Activated CD4-positive, CD25-positive, alpha-beta regulatory T cell treated with anti-CD3 and anti-CD28 coated beads, Interleukin-2, amount 50 U/mL, for 16 hours (primary cell): ENCODE results near the gene SCAF4.
"Not testable (repeated sequence)": the region's sequence is repeated elsewhere in the genome, so short reads cannot be mapped to it uniquely, and the experiment has no call there.

ENCODE experiments used
- DNase-seq: peaks from one replicate; pipeline ENCODE4 v3.0.0-alpha.2; 2020; ENCODE audit warnings: low read depth, low spot score

The SCAF4 gene

DNA sequence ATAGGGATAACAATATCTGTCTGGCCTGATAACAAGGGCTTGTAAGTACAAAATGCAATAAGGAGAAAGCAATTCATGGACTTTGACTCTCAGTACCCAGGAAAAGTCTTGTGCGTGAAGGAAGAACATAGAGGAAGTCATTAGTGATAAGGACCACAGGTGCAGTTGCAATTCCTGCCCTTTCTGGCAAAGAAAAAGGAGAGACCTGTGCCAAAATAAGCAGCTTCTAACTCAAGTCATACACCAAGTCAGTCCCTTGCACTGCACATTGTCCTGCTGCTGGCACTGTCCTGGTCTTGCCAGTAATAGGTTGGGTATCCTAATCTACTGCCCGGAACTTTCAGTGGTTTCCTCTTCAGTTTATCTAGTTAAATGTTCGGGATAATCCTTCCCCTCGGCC lies 87.3 kb downstream of the SCAF4 start:
- no peak for DNase-seq

DNA sequence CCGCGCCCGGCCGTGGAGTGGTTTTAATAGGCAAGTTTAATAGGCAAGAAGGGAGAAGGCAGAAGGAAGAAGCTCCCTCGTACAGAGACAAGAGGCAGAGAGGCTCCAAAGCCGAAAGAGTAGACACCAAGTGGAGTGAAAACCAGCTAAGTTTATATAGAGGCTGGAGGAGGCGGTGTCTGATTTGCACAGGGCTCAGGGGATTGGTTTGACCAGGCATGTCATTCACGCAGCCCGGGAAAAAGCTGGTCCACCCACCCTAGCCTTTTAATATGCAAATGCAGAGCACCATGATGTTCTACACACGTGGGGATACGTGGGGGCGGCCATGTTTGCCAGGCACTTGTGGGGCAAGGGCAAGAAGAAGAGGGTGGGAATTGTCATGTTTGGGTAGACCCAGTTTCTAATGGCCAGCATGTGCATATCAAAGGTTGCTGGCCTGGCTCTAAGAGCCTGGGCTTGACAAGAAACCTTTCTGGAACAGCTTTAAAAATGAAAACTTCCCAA lies 90.4 kb downstream of the SCAF4 start:
- DNase-seq, result no peak

DNA sequence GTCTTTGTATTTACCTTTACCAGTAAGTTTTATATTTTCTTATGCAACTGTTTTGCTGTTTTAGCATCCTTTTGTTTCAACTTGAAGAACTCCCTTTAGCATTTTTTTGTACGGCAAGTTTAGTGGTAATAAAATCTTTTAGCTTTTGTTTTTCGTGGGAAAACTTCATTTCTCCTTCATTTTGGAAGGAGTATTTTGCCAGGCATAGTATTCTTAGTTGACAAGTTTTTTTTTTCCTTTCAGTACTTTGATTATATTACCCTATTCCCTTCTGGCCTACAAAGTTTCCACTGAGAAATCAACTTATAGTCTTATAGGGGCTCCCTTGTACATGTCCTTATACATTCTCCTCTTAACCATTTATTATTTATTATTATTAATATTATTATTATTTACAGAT lies 95.0 kb downstream of the SCAF4 start:
- no peak for DNase-seq

DNA sequence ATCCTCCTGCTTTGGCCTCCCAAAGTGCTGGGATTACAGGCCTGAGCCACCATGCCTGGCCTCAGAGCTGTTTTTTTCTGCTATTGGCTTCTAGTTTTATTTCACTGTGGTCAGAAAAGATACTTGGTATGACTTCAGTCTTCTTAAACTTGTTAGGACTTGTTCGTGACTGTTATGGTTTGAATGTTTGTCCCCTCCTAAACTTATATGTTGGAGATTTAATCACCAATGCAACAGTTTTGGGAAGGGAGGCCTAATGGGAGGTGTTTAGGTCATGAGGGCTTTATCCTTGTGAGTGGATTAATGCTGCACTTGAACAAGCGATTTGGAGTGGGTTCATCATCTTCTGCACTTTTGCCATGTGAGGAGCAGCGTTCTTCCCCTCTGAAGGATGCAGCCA lies 96.9 kb downstream of the SCAF4 start:
- no peak for DNase-seq

DNA sequence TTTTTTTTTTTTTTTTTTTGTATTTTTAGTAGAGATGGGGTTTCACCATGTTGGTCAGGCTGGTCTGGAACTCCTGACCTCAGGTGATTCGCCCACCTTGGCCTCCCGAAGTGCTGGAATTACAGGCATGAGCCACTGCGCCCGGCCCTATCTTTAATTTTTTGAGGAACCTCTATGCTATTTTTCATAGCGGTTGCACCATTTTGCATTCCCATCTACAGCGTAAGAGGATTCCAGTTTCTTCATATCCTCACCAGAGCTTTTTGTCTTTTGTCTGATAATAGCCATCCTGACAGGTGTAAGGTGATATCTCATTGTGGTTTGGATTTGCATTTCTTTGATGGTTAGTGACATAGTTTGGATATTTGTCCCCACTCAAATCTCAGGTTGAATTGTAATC lies 100.0 kb downstream of the SCAF4 start:
- not testable (repeated sequence) for DNase-seq

DNA sequence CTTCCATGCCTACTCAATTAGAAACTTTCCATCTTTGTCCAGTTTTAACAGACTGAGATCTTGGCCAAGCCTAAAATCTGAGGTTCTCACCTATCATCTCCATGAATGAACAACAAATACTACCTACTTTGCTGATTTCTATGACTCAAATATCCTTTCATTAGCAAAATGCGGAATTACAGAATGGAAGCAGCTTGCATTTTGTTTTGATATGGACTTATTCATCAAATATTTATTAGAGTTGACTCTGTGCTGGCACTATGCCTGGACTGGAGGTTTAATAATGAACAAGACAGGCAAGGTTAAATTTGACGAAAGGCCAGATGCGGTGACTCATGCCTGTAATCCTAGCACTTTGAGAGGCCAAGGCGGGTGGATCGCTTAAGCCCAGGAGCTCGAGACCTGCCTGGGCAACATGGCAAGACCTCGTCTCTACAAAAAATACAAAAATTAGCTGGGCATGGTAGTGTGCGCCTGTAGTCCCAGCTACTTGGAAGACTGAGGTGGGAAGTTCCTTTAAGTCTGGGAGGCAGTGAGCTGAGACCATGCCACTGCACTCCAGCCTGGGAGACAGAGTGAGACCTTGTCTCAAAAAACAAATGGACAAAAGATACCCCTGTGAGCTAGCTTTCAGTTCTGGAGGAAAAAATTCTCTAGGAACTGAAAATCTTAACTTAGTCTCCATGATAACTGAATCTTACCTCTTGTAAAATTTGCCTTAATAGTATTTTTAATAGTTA lies 101.8 kb downstream of the SCAF4 start:
- no peak for DNase-seq

DNA sequence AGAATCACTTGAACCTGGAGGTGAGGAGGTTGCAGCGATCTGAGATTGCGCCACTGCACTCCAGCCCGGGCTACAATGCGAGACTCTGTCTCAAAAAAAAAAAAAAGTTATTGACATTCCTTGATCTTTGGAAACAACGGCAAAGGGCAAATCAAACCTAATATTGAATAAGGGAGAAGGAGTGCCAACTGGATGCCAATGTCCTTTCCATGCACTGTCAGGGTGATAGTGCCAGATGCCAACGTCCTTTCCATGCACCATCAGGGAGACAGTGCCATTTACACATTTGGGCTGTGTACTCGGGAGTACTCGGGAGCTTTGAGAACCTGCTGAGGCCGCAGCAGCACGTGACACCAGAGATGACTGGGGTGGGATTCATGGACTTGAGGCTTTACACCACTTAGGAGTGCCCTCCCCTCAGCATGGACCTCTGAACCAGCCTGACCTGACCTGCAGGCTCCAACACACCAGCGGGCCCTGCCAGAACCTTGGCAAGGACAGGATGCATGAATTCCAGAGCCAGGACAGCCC lies 106.9 kb downstream of the SCAF4 start:
- DNase-seq, result no peak

DNA sequence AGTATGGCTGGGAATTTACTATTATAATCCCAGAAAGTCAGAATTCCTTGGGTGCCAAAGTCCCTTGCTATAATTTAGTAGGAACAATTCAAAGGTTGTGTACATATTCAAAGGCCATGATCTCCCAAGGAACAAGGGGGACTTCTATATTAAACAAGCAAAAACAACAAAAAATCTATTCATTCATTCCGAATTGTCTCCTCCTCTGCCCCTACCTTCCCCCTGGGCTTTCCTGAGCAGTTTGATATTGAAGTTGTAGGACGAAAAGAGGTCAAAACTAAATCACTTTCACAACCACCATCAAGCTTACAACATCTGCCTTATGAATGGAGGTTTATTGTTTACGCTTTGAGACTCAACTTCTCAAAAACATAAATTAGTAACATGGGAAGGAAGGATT lies 107.7 kb downstream of the SCAF4 start:
- DNase-seq, result no peak

DNA sequence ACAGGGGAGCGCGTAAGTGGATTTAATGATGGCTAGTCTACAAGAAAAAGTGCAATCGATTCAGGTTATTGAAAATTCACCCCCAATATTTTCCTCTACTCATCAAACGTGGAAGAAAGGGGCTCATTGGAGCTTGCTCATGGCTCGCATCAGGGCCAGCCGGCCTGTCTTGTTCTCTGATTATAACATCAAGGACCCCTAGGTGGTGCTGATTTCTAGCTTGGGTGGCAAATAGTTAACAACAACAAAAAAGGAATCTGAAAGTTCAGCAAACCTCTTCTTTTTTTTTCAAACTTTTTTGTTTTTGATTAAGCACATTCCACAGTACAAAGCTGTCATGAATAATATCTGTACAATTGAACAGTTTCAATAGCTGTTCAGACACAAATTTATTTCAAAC lies 108.3 kb downstream of the SCAF4 start:
- DNase-seq, result no peak

DNA sequence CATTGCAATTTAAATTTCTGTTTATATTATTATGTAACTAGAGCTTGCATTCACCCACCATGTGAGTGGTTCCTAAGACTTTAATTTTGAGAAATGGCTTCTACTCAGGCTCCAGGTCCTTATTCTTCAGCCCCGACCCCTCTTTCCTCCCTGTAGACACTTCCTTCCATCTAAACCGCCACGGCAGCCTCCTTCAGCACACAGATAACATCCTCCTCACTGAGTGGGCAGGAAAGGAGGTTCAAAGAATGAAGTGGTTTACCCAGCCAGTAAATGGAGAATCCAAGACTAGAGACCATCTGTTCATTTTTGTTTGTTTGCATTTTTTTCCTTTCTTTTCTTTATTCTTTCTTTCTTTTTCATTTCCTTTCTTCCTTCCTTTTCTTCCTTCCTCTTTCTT lies 109.5 kb downstream of the SCAF4 start:
- no peak for DNase-seq
